Ovary (tissue), 3 donors: ENCODE data around the gene CROCC2.

Experiments used
- CTCF ChIP-seq, 3 donors: fragments of 450-650 bp in 2 of 3; fragments of 200-600 bp in 1 of 3; IDR thresholded peaks; one replicate each; pipeline versions ENCODE4 v1.5.1 to v1.8.0; 2016 to 2022; ENCODE audit warnings: antibody characterized with exemption in 3 of 3, mild to moderate bottlenecking in 1 of 3
- POLR2A ChIP-seq: fragments of 450-650 bp; IDR thresholded peaks from one replicate; pipeline ENCODE4 v1.6.1; 2017; ENCODE audit warnings: antibody characterized with exemption, mild to moderate bottlenecking, moderate library complexity
- donor health status: DM: no; HTN: no; CAD: no.

GRCh38 chr2:240888890-240889573, 17.1 kb upstream of the CROCC2 start:
- TF ChIP-seq CTCF (IDR thresholded peaks at IDR 0.05) (no peak), POLR2A (no peak)
